GM19452 (cell line): ENCODE data around the gene PCDHA8.
"Not testable (repeated sequence)": the region's sequence is repeated elsewhere in the genome, so short reads cannot be mapped to it uniquely, and the experiment has no call there.

Source experiments
- ATAC-seq: cut with Tn5 transposase; IDR thresholded peaks from one replicate; pipeline ENCODE4 v1.9.1; 2021; ENCODE audit not compliant: unreplicated experiment

PCDHA8 gene

GRCh38 chr5:140828362-140828737 is 12.6 kb upstream of the PCDHA8 start:
- ATAC-seq: no peak

- not testable (repeated sequence) for ATAC-seq
Measured at GRCh38 chr5:140829511-140830501, 11.2 kb upstream of the PCDHA8 start.

DNA sequence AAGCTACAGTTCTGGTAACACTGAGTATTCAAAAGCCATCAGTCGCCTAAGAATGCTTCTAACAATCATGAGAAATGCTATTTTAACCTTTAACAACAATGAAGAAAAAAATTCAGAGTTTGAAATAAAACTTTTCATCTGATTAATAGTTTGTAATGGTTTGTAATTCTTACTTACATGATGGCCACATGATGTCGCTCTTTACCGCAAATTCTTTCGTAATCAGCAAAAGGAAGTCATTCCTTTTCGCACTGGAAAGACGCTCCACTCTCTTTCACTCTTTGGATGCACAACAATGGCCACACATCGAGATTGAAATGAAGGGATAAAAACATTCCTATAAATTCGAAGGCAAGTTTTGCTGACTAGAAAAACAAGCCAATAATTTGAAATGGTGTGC is 7.0 kb upstream of the PCDHA8 start, which contains the start of gene PCDHA7:
TSS of gene PCDHA7 (plus strand) at position 277 of the 400 bp plus-strand sequence. CDS start at position 392, 115 bp downstream.
- ATAC-seq: no peak

DNA sequence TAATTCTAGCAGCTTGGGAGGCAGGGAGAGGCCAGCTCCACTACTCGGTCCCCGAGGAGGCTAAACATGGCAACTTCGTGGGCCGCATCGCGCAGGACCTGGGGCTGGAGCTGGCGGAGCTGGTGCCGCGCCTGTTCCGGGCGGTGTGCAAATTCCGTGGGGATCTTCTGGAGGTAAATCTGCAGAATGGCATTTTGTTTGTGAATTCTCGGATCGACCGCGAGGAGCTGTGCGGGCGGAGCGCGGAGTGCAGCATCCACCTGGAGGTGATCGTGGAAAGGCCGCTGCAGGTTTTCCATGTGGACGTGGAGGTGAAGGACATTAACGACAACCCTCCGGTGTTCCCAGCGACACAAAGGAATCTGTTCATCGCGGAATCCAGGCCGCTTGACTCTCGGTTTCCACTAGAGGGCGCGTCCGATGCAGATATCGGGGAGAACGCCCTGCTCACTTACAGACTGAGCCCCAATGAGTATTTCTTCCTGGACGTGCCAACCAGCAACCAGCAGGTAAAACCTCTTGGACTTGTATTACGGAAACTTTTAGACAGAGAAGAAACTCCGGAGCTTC is 6.5 kb upstream of the PCDHA8 start:
- not testable (repeated sequence) for ATAC-seq

- no peak for ATAC-seq
Measured at GRCh38 chr5:140835622-140836510, 5.1 kb upstream of the PCDHA8 start.

GRCh38 chr5:140842798-140843733 is 2.1 kb downstream of the PCDHA8 start:
- ATAC-seq: no peak

- not testable (repeated sequence) for ATAC-seq
Measured at GRCh38 chr5:140848139-140849102, 7.4 kb downstream of the PCDHA8 start, which contains the start of gene PCDHA9. TSS of gene PCDHA9 (plus strand) at chr5:140848382. CDS start at chr5:140848496, 114 bp downstream.

DNA sequence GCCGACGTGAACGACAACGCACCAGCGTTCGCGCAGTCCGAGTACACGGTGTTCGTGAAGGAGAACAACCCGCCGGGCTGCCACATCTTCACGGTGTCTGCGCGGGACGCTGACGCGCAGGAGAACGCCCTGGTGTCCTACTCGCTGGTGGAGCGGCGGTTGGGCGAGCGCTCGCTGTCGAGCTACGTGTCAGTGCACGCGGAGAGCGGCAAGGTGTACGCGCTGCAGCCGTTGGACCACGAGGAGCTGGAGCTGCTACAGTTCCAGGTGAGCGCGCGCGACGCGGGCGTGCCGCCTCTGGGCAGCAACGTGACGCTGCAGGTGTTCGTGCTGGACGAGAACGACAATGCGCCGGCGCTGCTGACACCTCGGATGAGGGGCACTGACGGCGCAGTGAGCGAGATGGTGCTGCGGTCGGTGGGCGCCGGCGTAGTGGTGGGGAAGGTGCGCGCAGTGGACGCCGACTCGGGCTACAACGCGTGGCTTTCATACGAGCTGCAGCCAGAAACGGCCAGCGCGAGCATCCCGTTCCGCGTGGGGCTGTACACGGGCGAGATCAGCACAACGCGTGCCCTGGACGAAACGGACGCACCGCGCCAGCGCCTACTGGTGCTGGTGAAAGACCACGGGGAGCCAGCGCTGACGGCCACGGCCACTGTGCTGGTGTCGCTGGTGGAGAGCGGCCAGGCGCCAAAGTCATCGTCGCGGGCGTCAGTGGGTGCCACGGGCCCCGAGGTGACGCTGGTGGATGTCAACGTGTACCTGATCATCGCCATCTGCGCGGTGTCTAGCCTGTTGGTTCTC is 9.0 kb downstream of the PCDHA8 start:
- ATAC-seq: not testable (repeated sequence)

DNA sequence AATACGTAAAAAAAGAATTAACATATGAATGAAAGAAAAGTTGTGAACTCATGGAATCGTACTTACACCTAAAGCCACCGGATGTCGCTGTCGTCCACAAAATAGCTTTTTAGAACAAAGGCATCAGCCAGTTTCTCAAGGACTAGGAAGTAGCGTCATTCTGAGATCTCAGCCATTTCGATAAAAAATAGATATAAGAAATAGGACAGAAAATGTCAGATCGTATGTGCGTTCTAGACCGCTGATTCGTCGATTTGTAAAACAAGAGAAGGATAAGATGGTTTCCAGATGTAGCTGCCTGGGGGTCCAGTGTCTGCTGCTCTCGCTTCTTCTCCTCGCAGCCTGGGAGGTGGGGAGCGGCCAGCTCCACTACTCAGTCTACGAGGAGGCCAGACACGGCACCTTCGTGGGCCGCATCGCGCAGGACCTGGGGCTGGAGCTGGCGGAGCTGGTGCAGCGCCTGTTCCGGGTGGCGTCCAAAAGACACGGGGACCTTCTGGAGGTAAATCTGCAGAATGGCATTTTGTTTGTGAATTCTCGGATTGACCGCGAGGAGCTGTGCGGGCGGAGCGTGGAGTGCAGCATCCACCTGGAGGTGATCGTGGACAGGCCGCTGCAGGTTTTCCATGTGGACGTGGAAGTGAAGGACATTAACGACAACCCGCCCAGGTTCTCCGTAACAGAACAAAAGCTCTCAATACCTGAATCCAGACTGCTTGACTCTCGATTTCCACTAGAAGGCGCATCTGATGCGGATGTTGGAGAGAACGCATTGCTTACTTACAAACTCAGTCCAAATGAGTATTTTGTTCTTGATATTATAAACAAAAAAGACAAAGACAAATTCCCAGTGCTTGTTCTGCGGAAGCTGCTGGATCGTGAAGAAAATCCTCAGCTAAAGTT is 15.0 kb downstream of the PCDHA8 start, which contains the start of gene PCDHA10:
TSS of gene PCDHA10 (plus strand) at position 126 of the 903 bp plus-strand sequence. CDS start at position 278, 152 bp downstream.
- no peak for ATAC-seq

GRCh38 chr5:140857177-140857986 is 16.4 kb downstream of the PCDHA8 start:
- ATAC-seq: no peak

DNA sequence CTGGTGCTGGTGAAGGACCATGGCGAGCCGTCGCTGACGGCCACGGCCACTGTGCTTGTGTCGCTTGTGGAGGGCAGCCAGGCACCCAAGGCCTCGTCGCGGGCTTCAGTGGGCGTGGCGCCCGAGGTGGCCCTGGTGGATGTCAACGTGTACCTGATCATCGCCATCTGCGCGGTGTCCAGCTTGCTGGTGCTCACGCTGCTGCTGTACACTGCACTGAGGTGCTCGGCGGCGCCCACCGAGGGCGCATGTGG is 16.9 kb downstream of the PCDHA8 start:
- no peak for ATAC-seq

DNA sequence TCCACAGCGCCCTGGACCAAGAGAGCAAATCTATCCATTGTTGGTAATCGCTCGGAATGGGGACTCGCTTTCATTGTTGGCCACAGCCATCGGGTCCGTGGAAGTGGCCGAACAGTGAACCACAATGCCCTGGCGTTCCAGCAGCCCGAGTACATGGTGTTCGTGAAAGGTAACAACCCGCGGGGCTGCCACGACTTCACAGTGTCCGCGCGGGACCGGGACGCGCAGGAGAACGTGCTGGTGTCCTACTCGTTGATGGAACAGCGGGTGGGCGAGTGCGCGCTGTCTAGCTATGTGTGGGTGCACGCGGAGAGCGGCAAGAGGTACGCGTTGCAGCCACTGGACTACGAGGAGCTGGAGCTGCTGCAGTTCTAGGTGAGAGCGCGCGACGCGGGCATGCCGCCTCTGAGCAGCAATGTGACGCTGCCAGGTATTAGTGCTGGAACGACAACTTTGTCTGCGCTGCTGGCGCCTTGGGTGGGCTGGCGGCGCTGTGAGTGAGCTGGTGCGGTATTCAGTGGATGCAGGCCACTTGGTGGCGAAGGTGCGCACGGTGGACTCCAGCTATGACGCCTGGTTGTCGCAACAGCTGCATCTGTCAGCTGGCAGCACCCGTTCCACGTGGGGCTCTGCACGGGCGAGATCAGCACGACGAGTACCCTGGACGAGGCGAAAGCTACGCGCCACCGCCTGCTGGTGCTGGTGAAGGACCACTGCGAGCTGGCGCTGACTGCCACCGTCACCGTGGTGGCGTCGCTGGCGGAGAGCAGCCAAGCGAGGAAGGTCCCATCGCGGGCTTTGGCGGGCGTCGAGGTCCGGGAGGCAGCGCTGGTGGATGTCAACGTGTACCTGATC is 21.7 kb downstream of the PCDHA8 start:
- ATAC-seq: no peak

GRCh38 chr5:140868721-140869554 is 28.0 kb downstream of the PCDHA8 start, which contains the start of gene PCDHA11:
TSS of gene PCDHA11 (plus strand) at chr5:140868957. CDS start at chr5:140869104, 147 bp downstream.
- ATAC-seq: no peak

DNA sequence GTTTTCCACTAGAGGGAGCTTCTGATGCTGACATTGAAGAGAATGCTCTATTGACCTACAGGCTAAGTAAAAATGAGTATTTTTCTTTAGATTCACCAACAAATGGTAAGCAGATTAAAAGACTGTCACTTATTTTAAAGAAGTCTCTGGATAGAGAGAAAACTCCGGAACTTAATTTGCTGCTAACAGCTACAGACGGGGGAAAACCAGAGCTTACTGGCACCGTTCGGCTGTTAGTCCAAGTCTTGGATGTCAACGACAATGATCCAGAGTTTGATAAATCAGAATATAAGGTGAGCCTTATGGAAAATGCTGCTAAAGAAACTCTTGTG is 28.5 kb downstream of the PCDHA8 start:
- ATAC-seq: no peak
